ENCODE results near the gene ADAMTS18. TPM values are rescaled to one million over a fixed set of nuclear protein-coding genes. Genes with fewer than 3 reads are reported as not detected.

The ADAMTS18 gene
- total and polyA plus RNA-seq, 4 donors: under 0.01 to 0.17 TPM; not detected in 2

DNA sequence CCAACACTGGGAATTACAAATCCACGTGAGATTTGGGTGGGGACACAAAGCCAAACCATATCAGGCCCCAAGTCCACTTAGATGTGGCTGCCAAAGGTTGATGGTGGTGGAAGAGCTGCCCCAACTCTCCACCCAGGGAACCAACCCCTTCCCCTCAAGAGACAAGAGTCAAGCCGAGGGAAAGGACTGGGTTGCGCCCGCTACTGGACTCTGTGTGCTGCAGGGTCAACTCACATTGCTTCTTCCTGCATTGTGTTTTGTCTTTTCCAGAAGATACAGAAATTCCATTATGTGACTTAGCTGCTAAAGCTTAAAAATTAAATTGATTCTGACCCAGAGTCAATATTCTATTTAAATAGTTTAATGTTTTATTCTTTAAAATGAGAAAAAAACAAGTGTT, 58.5 kb downstream of the ADAMTS18 start:
- no peak for TF ChIP-seq YY1 (IDR thresholded peaks at IDR 0.05)
- TF ChIP-seq HNF4G (IDR thresholded peaks at IDR 0.05): no peak
- no peak for TF ChIP-seq FOXA1 (IDR thresholded peaks at IDR 0.05)
- no peak for TF ChIP-seq TAF1 (conservative IDR thresholded peaks at IDR 0.05)
- TF ChIP-seq, protein P1, sequence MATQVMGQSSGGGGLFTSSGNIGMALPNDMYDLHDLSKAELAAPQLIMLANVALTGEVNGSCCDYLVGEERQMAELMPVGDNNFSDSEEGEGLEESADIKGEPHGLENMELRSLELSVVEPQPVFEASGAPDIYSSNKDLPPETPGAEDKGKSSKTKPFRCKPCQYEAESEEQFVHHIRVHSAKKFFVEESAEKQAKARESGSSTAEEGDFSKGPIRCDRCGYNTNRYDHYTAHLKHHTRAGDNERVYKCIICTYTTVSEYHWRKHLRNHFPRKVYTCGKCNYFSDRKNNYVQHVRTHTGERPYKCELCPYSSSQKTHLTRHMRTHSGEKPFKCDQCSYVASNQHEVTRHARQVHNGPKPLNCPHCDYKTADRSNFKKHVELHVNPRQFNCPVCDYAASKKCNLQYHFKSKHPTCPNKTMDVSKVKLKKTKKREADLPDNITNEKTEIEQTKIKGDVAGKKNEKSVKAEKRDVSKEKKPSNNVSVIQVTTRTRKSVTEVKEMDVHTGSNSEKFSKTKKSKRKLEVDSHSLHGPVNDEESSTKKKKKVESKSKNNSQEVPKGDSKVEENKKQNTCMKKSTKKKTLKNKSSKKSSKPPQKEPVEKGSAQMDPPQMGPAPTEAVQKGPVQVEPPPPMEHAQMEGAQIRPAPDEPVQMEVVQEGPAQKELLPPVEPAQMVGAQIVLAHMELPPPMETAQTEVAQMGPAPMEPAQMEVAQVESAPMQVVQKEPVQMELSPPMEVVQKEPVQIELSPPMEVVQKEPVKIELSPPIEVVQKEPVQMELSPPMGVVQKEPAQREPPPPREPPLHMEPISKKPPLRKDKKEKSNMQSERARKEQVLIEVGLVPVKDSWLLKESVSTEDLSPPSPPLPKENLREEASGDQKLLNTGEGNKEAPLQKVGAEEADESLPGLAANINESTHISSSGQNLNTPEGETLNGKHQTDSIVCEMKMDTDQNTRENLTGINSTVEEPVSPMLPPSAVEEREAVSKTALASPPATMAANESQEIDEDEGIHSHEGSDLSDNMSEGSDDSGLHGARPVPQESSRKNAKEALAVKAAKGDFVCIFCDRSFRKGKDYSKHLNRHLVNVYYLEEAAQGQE (IDR thresholded peaks at IDR 0.05): no peak
- no peak for TF ChIP-seq SP1 (IDR thresholded peaks at IDR 0.05)
- DNase-seq (ENCODE audit: low spot score): no peak
- Histone ChIP-seq H3K9ac (ENCODE audit: low read depth in 1 of 2, low read length in 2 of 2) (no peak overlapping the region), H3K27ac (ENCODE audit: low read depth in 1 of 2, low read length in 2 of 2) (no peak overlapping the region), H3K27me3 (ENCODE audit: control insufficient read depth in 4 of 4, insufficient read depth in 4 of 4, low read length in 3 of 4) (no peaks in the 10 kb centered on the region), H3K4me3 (ENCODE audit: low read depth in 1 of 3, low read length in 3 of 3) (no peak overlapping the region), H3K4me1 (ENCODE audit: control insufficient read depth in 4 of 4, insufficient read depth in 4 of 4, low read length in 3 of 4) (no peaks in the 10 kb centered on the region), H3K9me3 (ENCODE audit: control insufficient read depth in 4 of 4, low read length in 3 of 4) (no peaks in the 10 kb centered on the region), H3K36me3 (ENCODE audit: control insufficient read depth in 4 of 4, insufficient read depth in 3 of 4, low read depth in 1 of 4, low read length in 3 of 4) (no peaks in the 10 kb centered on the region)
- WGBS: 40% methylated on average over 4 of the region's 4 CpGs

DNA sequence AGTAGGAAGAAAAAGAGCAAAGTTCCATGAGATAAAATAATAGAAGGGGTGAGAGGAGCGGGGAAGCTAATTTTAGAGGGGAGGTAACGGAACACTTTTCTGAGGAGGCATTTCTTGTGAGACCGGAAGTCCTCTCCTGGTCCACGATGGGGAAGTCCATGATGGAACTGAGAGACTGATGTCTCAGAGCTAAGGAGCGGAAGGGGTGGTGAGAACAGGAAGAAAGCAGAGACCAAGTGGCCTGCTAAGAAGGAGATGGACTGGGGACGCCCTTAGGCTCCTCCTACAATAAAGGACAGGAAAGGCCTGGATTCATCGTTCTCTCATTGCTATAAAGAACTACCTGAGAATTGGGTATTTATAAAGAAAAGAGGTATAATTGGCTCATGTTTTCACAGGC, 59.4 kb downstream of the ADAMTS18 start:
- 91% methylated on average over 7 of the region's 7 CpGs for WGBS
- no peak for DNase-seq (ENCODE audit: low spot score)

More for the DNA sequence above, 59.4 kb downstream of the ADAMTS18 start:
- H3K9ac ChIP-seq (ENCODE audit: low read depth in 1 of 2, low read length in 2 of 2): no peak overlapping the region
- TF ChIP-seq, protein P2, sequence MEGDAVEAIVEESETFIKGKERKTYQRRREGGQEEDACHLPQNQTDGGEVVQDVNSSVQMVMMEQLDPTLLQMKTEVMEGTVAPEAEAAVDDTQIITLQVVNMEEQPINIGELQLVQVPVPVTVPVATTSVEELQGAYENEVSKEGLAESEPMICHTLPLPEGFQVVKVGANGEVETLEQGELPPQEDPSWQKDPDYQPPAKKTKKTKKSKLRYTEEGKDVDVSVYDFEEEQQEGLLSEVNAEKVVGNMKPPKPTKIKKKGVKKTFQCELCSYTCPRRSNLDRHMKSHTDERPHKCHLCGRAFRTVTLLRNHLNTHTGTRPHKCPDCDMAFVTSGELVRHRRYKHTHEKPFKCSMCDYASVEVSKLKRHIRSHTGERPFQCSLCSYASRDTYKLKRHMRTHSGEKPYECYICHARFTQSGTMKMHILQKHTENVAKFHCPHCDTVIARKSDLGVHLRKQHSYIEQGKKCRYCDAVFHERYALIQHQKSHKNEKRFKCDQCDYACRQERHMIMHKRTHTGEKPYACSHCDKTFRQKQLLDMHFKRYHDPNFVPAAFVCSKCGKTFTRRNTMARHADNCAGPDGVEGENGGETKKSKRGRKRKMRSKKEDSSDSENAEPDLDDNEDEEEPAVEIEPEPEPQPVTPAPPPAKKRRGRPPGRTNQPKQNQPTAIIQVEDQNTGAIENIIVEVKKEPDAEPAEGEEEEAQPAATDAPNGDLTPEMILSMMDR (IDR thresholded peaks at IDR 0.05; ENCODE audit: low read depth, low read length, missing input control): no peak
- TF ChIP-seq, protein P3, sequence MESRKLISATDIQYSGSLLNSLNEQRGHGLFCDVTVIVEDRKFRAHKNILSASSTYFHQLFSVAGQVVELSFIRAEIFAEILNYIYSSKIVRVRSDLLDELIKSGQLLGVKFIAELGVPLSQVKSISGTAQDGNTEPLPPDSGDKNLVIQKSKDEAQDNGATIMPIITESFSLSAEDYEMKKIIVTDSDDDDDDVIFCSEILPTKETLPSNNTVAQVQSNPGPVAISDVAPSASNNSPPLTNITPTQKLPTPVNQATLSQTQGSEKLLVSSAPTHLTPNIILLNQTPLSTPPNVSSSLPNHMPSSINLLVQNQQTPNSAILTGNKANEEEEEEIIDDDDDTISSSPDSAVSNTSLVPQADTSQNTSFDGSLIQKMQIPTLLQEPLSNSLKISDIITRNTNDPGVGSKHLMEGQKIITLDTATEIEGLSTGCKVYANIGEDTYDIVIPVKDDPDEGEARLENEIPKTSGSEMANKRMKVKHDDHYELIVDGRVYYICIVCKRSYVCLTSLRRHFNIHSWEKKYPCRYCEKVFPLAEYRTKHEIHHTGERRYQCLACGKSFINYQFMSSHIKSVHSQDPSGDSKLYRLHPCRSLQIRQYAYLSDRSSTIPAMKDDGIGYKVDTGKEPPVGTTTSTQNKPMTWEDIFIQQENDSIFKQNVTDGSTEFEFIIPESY (IDR thresholded peaks at IDR 0.05): no peak
- TF ChIP-seq RAD21 (IDR thresholded peaks at IDR 0.05) (no peak), GABPA (IDR thresholded peaks at IDR 0.05 in 1 of 2, conservative IDR thresholded peaks at IDR 0.05 in 1 of 2) (no peak), SP1 (IDR thresholded peaks at IDR 0.05) (no peak), FOXA2 (IDR thresholded peaks at IDR 0.05) (no peak), NR2F2 (IDR thresholded peaks at IDR 0.05) (no peak), FOXA1 (IDR thresholded peaks at IDR 0.05) (no peak), RXRA (IDR thresholded peaks at IDR 0.05) (no peak), EGR1 (IDR thresholded peaks at IDR 0.05; ENCODE audit: low read depth in 2 of 2) (no peak), HNF4G (IDR thresholded peaks at IDR 0.05) (no peak), JUND (IDR thresholded peaks at IDR 0.05) (no peak), YY1 (IDR thresholded peaks at IDR 0.05) (no peak)
- TF ChIP-seq, protein P1 (IDR thresholded peaks at IDR 0.05): no peak
- TF ChIP-seq, protein P4, sequence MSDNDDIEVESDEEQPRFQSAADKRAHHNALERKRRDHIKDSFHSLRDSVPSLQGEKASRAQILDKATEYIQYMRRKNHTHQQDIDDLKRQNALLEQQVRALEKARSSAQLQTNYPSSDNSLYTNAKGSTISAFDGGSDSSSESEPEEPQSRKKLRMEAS (IDR thresholded peaks at IDR 0.05): no peak
- TF ChIP-seq, protein P5, sequence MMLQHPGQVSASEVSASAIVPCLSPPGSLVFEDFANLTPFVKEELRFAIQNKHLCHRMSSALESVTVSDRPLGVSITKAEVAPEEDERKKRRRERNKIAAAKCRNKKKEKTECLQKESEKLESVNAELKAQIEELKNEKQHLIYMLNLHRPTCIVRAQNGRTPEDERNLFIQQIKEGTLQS (IDR thresholded peaks at IDR 0.05): no peak
- H3K4me1 ChIP-seq (ENCODE audit: control insufficient read depth in 4 of 4, insufficient read depth in 4 of 4, low read length in 3 of 4): no peaks in the 10 kb centered on the region
- no peaks in the 10 kb centered on the region for H3K9me3 ChIP-seq (ENCODE audit: control insufficient read depth in 4 of 4, low read length in 3 of 4)
- H3K27me3 ChIP-seq (ENCODE audit: control insufficient read depth in 4 of 4, insufficient read depth in 4 of 4, low read length in 3 of 4): no peaks in the 10 kb centered on the region
- no peak overlapping the region for H3K4me3 ChIP-seq (ENCODE audit: low read depth in 1 of 3, low read length in 3 of 3)
- no peaks in the 10 kb centered on the region for H3K36me3 ChIP-seq (ENCODE audit: control insufficient read depth in 4 of 4, insufficient read depth in 3 of 4, low read depth in 1 of 4, low read length in 3 of 4)
- H3K27ac ChIP-seq (ENCODE audit: low read depth in 1 of 2, low read length in 2 of 2): no peak overlapping the region

Measured in liver (tissue), 9 donors.